HepG2 (cell line): ENCODE data around the gene TGM2. TPM values are rescaled to one million over a fixed set of nuclear protein-coding genes. Genes with fewer than 3 reads are reported as not detected.
A peak's percentile ranks its signal among the peaks of the same experiment; 100 is the strongest.

ENCODE experiments used
- ARID5B ChIP-seq: IDR thresholded peaks from 2 replicates; pipeline ENCODE4 v1.4.0; 2020; ENCODE audit warnings: mild to moderate bottlenecking, missing genetic modification reagents
- ASH2L ChIP-seq: fragments of 300-600, 200-600 bp; sonication (generic); IDR thresholded peaks from 2 replicates; pipeline ENCODE4 v1.7.0; 2017; ENCODE audit warnings: low read depth, mild to moderate bottlenecking, moderate library complexity, mixed read lengths, low read length; ENCODE audit not compliant: insufficient read length
- BRF2 ChIP-seq: sonication (generic); formaldehyde crosslinking; IDR thresholded peaks from 2 replicates; pipeline ENCODE4 v1.8.1; 2022; ENCODE audit warnings: mild to moderate bottlenecking, missing genetic modification reagents
- GZF1 ChIP-seq: sonication (generic); formaldehyde crosslinking; IDR thresholded peaks from 2 replicates; pipeline ENCODE4 v1.5.1; 2020; ENCODE audit warnings: mild to moderate bottlenecking, missing genetic modification reagents
- HNRNPL ChIP-seq: fragments of 200-400 bp; formaldehyde crosslinking; IDR thresholded peaks from 2 replicates; pipeline ENCODE4 v1.6.1; 2017; ENCODE audit warnings: mild to moderate bottlenecking, low read depth, low read length
- MAF1 ChIP-seq: sonication (generic); formaldehyde crosslinking; IDR thresholded peaks from 2 replicates; pipeline ENCODE4 v1.5.0; 2020; ENCODE audit warnings: missing genetic modification reagents, borderline replicate concordance
- MIER2 ChIP-seq: IDR thresholded peaks from 2 replicates; pipeline ENCODE4 v1.6.1; 2016; ENCODE audit warnings: missing biosample characterization, missing genetic modification reagents
- MLXIP ChIP-seq: sonication (generic); formaldehyde crosslinking; IDR thresholded peaks from 2 replicates; pipeline ENCODE4 v1.9.0; 2021; ENCODE audit warnings: missing genetic modification reagents, borderline replicate concordance
- RBM22 ChIP-seq: fragments of 200-400 bp; formaldehyde crosslinking; optimal IDR thresholded peaks from 2 replicates; pipeline ENCODE3; 2017; ENCODE audit warnings: mild to moderate bottlenecking, low read length, moderate library complexity
- RFX1 ChIP-seq: fragments of 450-650 bp; IDR thresholded peaks from 2 replicates; pipeline ENCODE4 v1.6.1; 2017
- SAFB2 ChIP-seq: sonication (generic); formaldehyde crosslinking; IDR thresholded peaks from 2 replicates; pipeline ENCODE4 v1.5.1; 2020; ENCODE audit warnings: missing genetic modification reagents, low read depth, mild to moderate bottlenecking, borderline replicate concordance
- SOX6 ChIP-seq, 2 experiments: fragments of 450-650 bp in 1 of 2; sonication (generic) in 1 of 2; formaldehyde crosslinking in 1 of 2; IDR thresholded peaks; 2 replicates each; pipeline versions ENCODE4 v1.4.0 to v1.6.1; 2017 to 2020; ENCODE audit warnings: antibody characterized with exemption in 1 of 2, mild to moderate bottlenecking in 1 of 2, missing genetic modification reagents in 1 of 2
- TFE3 ChIP-seq: IDR thresholded peaks from 2 replicates; pipeline ENCODE4 v1.6.1; 2016
- ZBTB49 ChIP-seq: sonication (generic); formaldehyde crosslinking; IDR thresholded peaks from 2 replicates; pipeline ENCODE4 v1.4.0; 2020; ENCODE audit warnings: missing genetic modification reagents, borderline replicate concordance
- ZNF282 ChIP-seq: fragments of 450-650 bp; IDR thresholded peaks from 2 replicates; pipeline ENCODE4 v1.6.1; 2018; ENCODE audit not compliant: partially characterized antibody
- polyA plus RNA-seq, 8 experiments: library from polyadenylated mRNA; depleted of rRNA in 3 of 8; stranded (reverse) in 7 of 8; unstranded in 1 of 8; fragments of >200 nt; fragmentation: Illumina TruSeq in 4 of 8; extraction: Trizol in 4 of 8; gene quantifications; 2 replicates each; pipeline versions ENCODE4 v1.2.1 to v1.2.3, GENCODE V29; 2011 to 2016; ENCODE audit warnings: low read depth in 4 of 8, missing spikeins in 1 of 8, mixed read lengths in 1 of 8; ENCODE audit not compliant: insufficient read depth in 1 of 8
- total RNA-seq, 5 experiments: library from RNA; depleted of rRNA; stranded (reverse); fragments of >200 nt; fragmentation: Illumina TruSeq; extraction: Trizol; gene quantifications; 2 replicates each; pipeline ENCODE4 v1.2.3, GENCODE V29; 2016; ENCODE audit warnings: low read depth in 1 of 5

The TGM2 gene
- total and polyA plus RNA-seq, 2 of the 13 experiments (the other 11 are each of a cell fraction or from before 2014, with no cell fraction given): 4.2 to 46.4 TPM

GRCh38 chr20:38143238-38143645 is 21.8 kb downstream of the TGM2 start (continued):
- TF ChIP-seq ARID5B (CRISPR knock-in tag) (peak; percentile 99), SOX6 (IDR thresholded peaks at IDR 0.05) (no peak), SOX6 (CRISPR knock-in tag; IDR thresholded peaks at IDR 0.05) (peak; percentile 91), MLXIP (CRISPR knock-in tag) (no peak), RFX1 (no peak), HNRNPL (peak; percentile 82), MIER2 (peak; percentile 86), RBM22 (no peak), SAFB2 (no peak; the same call in 1 of the 2 replicates), GZF1 (CRISPR knock-in tag) (0 out of 2 replicates have a peak, but pooled peaks have one; percentile 7), TFE3 (CRISPR knock-in tag) (peak; percentile 92), MAF1 (CRISPR knock-in tag) (peak; percentile 81; the same call in 1 of the 2 replicates), ASH2L (no peak), BRF2 (peak; percentile 85; the same call in 1 of the 2 replicates), ZNF282 (no peak), ZBTB49 (peak; percentile 95; the same call in 1 of the 2 replicates)
